ENCODE results near the gene STAT4. TPM values are rescaled to one million over a fixed set of nuclear protein-coding genes. Genes with fewer than 3 reads are reported as not detected.

STAT4 gene
- total and polyA plus RNA-seq, 4 donors = 2.5 to 11.5 (median 5.6) TPM

GRCh38 chr2:191178806-191179514 is 28.2 kb upstream of the STAT4 start:
- H3K9me3 ChIP-seq (ENCODE audit: control insufficient read depth in 4 of 4, insufficient read depth in 3 of 4, low read length in 3 of 4) = peaks cover 0 to 2% (median 0%) of the 10 kb centered on the region in 4 donors
- WGBS, 2 donors = 78% methylated on average over 8 of the region's 8 CpGs
- no peak overlapping the region for H3K27ac ChIP-seq (ENCODE audit: low read depth in 1 of 2, low read length in 1 of 2)
- H3K4me1 ChIP-seq (ENCODE audit: control insufficient read depth in 5 of 5, insufficient read depth in 5 of 5, low read length in 5 of 5) = peaks cover 0 to 24% (median 5%) of the 10 kb centered on the region in 5 donors
- ATAC-seq (ENCODE audit: insufficient read depth, low FRiP score) = no peak
- no peak overlapping the region for H3K4me3 ChIP-seq
- no peak for TF ChIP-seq CTCF (IDR thresholded peaks at IDR 0.05; ENCODE audit: control extremely low read depth, extremely low read depth)
- H3K9ac ChIP-seq (ENCODE audit: insufficient read depth in 1 of 2, low read length in 2 of 2) = no peak overlapping the region
- DNase-seq = peak; percentile 49 to 85 (median 80)
- H3K27me3 ChIP-seq (ENCODE audit: control insufficient read depth in 3 of 3, insufficient read depth in 3 of 3, low read length in 2 of 3) = no peaks in the 10 kb centered on the region
- H3K36me3 ChIP-seq (ENCODE audit: control insufficient read depth in 4 of 4, insufficient read depth in 4 of 4, low read length in 4 of 4) = no peaks in the 10 kb centered on the region

- ATAC-seq (ENCODE audit: insufficient read depth, low FRiP score) (no peak), DNase-seq (no peak)
- Histone ChIP-seq H3K27ac (ENCODE audit: low read depth in 1 of 2, low read length in 1 of 2) (no peak overlapping the region), H3K9ac (ENCODE audit: insufficient read depth in 1 of 2, low read length in 2 of 2) (no peak overlapping the region), H3K4me3 (no peak overlapping the region), H3K27me3 (ENCODE audit: control insufficient read depth in 3 of 3, insufficient read depth in 3 of 3, low read length in 2 of 3) (no peaks in the 10 kb centered on the region), H3K36me3 (ENCODE audit: control insufficient read depth in 4 of 4, insufficient read depth in 4 of 4, low read length in 4 of 4) (no peaks in the 10 kb centered on the region), H3K4me1 (ENCODE audit: control insufficient read depth in 5 of 5, insufficient read depth in 5 of 5, low read length in 5 of 5) (peaks cover 0 to 31% (median 5%) of the 10 kb centered on the region in 5 donors), H3K9me3 (ENCODE audit: control insufficient read depth in 4 of 4, insufficient read depth in 3 of 4, low read length in 3 of 4) (peaks cover 0 to 2% (median 0%) of the 10 kb centered on the region in 4 donors)
- 78 to 90% methylated on average over 2 of the region's 2 CpGs for WGBS, 2 donors
- no peak for TF ChIP-seq CTCF (IDR thresholded peaks at IDR 0.05; ENCODE audit: control extremely low read depth, extremely low read depth)
Measured at GRCh38 chr2:191177751-191178736, 27.2 kb upstream of the STAT4 start.

- Histone ChIP-seq H3K27me3 (ENCODE audit: control insufficient read depth in 3 of 3, insufficient read depth in 3 of 3, low read length in 2 of 3) (no peaks in the 10 kb centered on the region), H3K27ac (ENCODE audit: low read depth in 1 of 2, low read length in 1 of 2) (no peak overlapping the region), H3K4me3 (no peak overlapping the region), H3K9me3 (ENCODE audit: control insufficient read depth in 4 of 4, insufficient read depth in 3 of 4, low read length in 3 of 4) (peaks cover 0 to 2% (median 0%) of the 10 kb centered on the region in 4 donors), H3K9ac (ENCODE audit: insufficient read depth in 1 of 2, low read length in 2 of 2) (no peak overlapping the region), H3K4me1 (ENCODE audit: control insufficient read depth in 5 of 5, insufficient read depth in 5 of 5, low read length in 5 of 5) (peaks cover 0 to 42% (median 11%) of the 10 kb centered on the region in 5 donors), H3K36me3 (ENCODE audit: control insufficient read depth in 4 of 4, insufficient read depth in 4 of 4, low read length in 4 of 4) (no peaks in the 10 kb centered on the region)
- DNase-seq (no peak), ATAC-seq (ENCODE audit: insufficient read depth, low FRiP score) (no peak)
- WGBS, 2 donors = 74 to 77% methylated on average over 2 of the region's 2 CpGs
- TF ChIP-seq CTCF (IDR thresholded peaks at IDR 0.05; ENCODE audit: control extremely low read depth, extremely low read depth) = no peak
Measured at GRCh38 chr2:191176801-191177438, 26.1 kb upstream of the STAT4 start.
